Measurements from ENCODE around the gene ZBED5.
A peak's percentile ranks its signal among the peaks of the same experiment; 100 is the strongest.

DNA sequence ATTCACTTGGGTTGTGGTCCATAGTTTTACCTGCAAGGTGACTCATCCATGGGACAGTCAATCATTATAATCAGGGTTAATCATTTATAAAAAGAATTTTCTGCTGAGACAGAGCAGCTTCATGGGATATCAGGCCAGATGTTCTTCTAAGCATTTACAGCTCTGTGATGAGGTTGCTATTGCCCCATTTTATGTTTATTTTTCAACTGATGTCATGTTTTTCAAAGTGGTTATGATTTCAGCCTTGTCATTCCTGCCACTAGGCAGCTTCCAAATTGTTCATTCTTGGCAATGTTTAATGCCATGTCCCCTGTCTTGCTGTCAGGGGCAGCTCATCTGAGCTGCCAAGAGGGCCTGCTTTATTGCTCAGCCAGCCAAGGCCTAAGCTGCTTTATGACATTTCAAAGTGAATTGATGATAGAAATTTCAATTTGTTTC lies 35.9 kb upstream of the ZBED5 start:
- TF ChIP-seq, protein P1, sequence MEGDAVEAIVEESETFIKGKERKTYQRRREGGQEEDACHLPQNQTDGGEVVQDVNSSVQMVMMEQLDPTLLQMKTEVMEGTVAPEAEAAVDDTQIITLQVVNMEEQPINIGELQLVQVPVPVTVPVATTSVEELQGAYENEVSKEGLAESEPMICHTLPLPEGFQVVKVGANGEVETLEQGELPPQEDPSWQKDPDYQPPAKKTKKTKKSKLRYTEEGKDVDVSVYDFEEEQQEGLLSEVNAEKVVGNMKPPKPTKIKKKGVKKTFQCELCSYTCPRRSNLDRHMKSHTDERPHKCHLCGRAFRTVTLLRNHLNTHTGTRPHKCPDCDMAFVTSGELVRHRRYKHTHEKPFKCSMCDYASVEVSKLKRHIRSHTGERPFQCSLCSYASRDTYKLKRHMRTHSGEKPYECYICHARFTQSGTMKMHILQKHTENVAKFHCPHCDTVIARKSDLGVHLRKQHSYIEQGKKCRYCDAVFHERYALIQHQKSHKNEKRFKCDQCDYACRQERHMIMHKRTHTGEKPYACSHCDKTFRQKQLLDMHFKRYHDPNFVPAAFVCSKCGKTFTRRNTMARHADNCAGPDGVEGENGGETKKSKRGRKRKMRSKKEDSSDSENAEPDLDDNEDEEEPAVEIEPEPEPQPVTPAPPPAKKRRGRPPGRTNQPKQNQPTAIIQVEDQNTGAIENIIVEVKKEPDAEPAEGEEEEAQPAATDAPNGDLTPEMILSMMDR (IDR thresholded peaks at IDR 0.05), result no peak
- TF ChIP-seq POLR2AphosphoS5 (IDR thresholded peaks at IDR 0.05) (peak in 2 of 3 donors; percentile 29 to 35), POLR2A (IDR thresholded peaks at IDR 0.05) (no peak), EP300 (IDR thresholded peaks at IDR 0.05) (no peak)

All from stomach (tissue), 4 donors.